HG03521 (cell line): ENCODE measurements around the gene MBD5.

Source experiments
- ATAC-seq: cut with Tn5 transposase; IDR thresholded peaks from one replicate; pipeline ENCODE4 v1.9.1; 2021; ENCODE audit warnings: mild to moderate bottlenecking, moderate library complexity; ENCODE audit not compliant: unreplicated experiment

The MBD5 gene

GRCh38 chr2:148218326-148219075 lies 197.6 kb downstream of the MBD5 start:
- ATAC-seq, result no peak

GRCh38 chr2:148221166-148221565 lies 200.3 kb downstream of the MBD5 start:
- no peak for ATAC-seq

- no peak for ATAC-seq
Measured at GRCh38 chr2:148221926-148222325, 201.0 kb downstream of the MBD5 start.

- ATAC-seq, result no peak
Measured at GRCh38 chr2:148231858-148232257, 211.0 kb downstream of the MBD5 start.

- ATAC-seq, result no peak
Measured at GRCh38 chr2:148234143-148234542, 213.3 kb downstream of the MBD5 start.

GRCh38 chr2:148237911-148238310 lies 217.0 kb downstream of the MBD5 start:
- no peak for ATAC-seq

GRCh38 chr2:148238561-148238960 lies 217.7 kb downstream of the MBD5 start:
- no peak for ATAC-seq

- no peak for ATAC-seq
Measured at GRCh38 chr2:148240838-148241237, 219.9 kb downstream of the MBD5 start.

- ATAC-seq, result no peak
Measured at GRCh38 chr2:148244593-148245292, 223.9 kb downstream of the MBD5 start.

- ATAC-seq, result no peak
Measured at GRCh38 chr2:148251993-148252392, 231.1 kb downstream of the MBD5 start.

GRCh38 chr2:148252646-148253045 lies 231.8 kb downstream of the MBD5 start:
- ATAC-seq, result no peak

- no peak for ATAC-seq
Measured at GRCh38 chr2:148253685-148254084, 232.8 kb downstream of the MBD5 start.

- ATAC-seq, result no peak
Measured at GRCh38 chr2:148255929-148256328, 235.0 kb downstream of the MBD5 start.

- ATAC-seq, result no peak
Measured at GRCh38 chr2:148257276-148257675, 236.4 kb downstream of the MBD5 start.

GRCh38 chr2:148258124-148258523 lies 237.2 kb downstream of the MBD5 start:
- no peak for ATAC-seq

- ATAC-seq, result no peak
Measured at GRCh38 chr2:148259674-148260073, 238.8 kb downstream of the MBD5 start.

GRCh38 chr2:148263890-148264289 lies 243.0 kb downstream of the MBD5 start:
- no peak for ATAC-seq

- ATAC-seq, result no peak
Measured at GRCh38 chr2:148273158-148273691, 252.3 kb downstream of the MBD5 start.

- no peak for ATAC-seq
Measured at GRCh38 chr2:148279216-148279615, 258.3 kb downstream of the MBD5 start.

- no peak for ATAC-seq
Measured at GRCh38 chr2:148282201-148282600, 261.3 kb downstream of the MBD5 start.

- ATAC-seq, result no peak
Measured at GRCh38 chr2:148292431-148292830, 271.5 kb downstream of the MBD5 start.

GRCh38 chr2:148298196-148298595 lies 277.3 kb downstream of the MBD5 start:
- ATAC-seq, result no peak
